ENCODE data around the gene S100A12. TPM values are rescaled to one million over a fixed set of nuclear protein-coding genes. Genes with fewer than 3 reads are reported as not detected.

The S100A12 gene
- polyA plus RNA-seq, 1 of the 3 experiments (the other 2 are of a cell fraction), result not detected

DNA sequence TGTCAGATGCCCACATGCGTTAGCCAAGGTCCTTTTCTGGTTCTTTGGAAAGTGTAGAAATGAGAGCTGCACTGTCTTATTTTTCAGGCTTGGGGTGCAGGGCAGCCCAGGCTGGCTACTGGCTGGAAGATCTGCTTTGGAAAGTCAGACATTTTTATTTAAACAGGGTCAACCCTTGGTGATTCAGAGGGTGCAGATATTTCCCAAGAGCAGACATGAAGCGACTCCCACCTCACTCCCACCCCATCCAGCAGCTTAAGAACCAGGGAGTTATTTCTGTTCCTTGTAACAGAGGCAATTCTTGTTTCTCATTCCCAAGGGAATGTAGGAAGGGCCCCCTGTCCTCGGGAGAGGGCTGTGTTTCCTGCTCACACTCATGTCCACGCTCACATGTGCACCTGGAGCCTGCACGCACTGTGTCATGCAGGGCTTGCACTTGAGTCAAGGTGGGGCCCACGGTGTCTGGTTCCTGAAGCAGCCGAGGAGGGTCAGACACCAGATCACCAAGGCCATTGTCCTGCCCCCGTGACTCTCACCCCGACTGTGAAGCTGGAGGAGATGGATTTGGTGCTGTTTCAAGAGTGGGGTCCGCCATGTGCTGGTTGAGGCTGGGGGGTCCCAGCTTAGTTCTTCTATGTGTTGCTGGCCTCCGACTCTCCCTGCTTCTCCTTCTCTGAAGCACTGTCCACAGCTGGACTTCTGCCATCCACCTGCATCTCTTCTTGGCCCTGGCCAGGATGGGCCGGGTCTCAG lies 41.9 kb upstream of the S100A12 start:
- no peak overlapping the region for H3K9ac ChIP-seq
- 5% methylated on average over 4 of the region's 12 CpGs for WGBS (ENCODE audit: low lambda C conversion rate)
- H2AFZ ChIP-seq (ENCODE audit: low read depth), result no peak overlapping the region
- DNase-seq, result no peak
- H3K9me3 ChIP-seq, result no peaks in the 10 kb centered on the region
- TF ChIP-seq FOXM1 (IDR thresholded peaks at IDR 0.05; ENCODE audit: low read depth) (no peak), RXRA (IDR thresholded peaks at IDR 0.05; ENCODE audit: borderline replicate concordance, low read depth) (no peak), TAF1 (IDR thresholded peaks at IDR 0.05; ENCODE audit: borderline replicate concordance, low read depth, low read length) (no peak), MXI1 (IDR thresholded peaks at IDR 0.05; ENCODE audit: low read depth, low read length) (no peak), SMC3 (IDR thresholded peaks at IDR 0.05; ENCODE audit: low read depth, low read length) (no peak), ZBTB33 (IDR thresholded peaks at IDR 0.05; ENCODE audit: borderline replicate concordance, low read depth) (no peak), POLR2AphosphoS5 (IDR thresholded peaks at IDR 0.05; ENCODE audit: low read depth, low read length) (no peak), NFIC (IDR thresholded peaks at IDR 0.05; ENCODE audit: borderline replicate concordance) (no peak), TEAD4 (IDR thresholded peaks at IDR 0.05; ENCODE audit: borderline replicate concordance, insufficient read depth) (no peak), REST (IDR thresholded peaks at IDR 0.05; ENCODE audit: low read depth, low read length) (no peak), USF2 (IDR thresholded peaks at IDR 0.05; ENCODE audit: borderline replicate concordance, low read depth, low read length) (no peak), MEF2A (IDR thresholded peaks at IDR 0.05; ENCODE audit: borderline replicate concordance, low read depth) (no peak), CTCF (IDR thresholded peaks at IDR 0.05) (no peak), TCF12 (IDR thresholded peaks at IDR 0.05) (no peak), JUND (IDR thresholded peaks at IDR 0.05) (no peak)
- TF ChIP-seq, protein P1, sequence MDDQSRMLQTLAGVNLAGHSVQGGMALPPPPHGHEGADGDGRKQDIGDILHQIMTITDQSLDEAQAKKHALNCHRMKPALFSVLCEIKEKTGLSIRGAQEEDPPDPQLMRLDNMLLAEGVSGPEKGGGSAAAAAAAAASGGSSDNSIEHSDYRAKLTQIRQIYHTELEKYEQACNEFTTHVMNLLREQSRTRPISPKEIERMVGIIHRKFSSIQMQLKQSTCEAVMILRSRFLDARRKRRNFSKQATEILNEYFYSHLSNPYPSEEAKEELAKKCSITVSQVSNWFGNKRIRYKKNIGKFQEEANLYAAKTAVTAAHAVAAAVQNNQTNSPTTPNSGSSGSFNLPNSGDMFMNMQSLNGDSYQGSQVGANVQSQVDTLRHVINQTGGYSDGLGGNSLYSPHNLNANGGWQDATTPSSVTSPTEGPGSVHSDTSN (IDR thresholded peaks at IDR 0.05), result no peak
- no peaks in the 10 kb centered on the region for H3K79me2 ChIP-seq (ENCODE audit: insufficient read depth)
- H4K20me1 ChIP-seq (ENCODE audit: insufficient read depth), result no peaks in the 10 kb centered on the region
- no peaks in the 10 kb centered on the region for H3K4me1 ChIP-seq (ENCODE audit: control insufficient read depth in 1 of 2, insufficient read depth in 2 of 2, low read depth in 1 of 2, low read length in 1 of 2)
- H3K27me3 ChIP-seq (ENCODE audit: insufficient read depth), result no peaks in the 10 kb centered on the region
- POLR2A ChIA-PET, result no interaction called here
- no peaks in the 10 kb centered on the region for H3F3A ChIP-seq (replicated peaks; ENCODE audit: insufficient read depth)
- CTCF ChIA-PET, result no interaction called here
- H3K9me2 ChIP-seq, result no peaks in the 10 kb centered on the region
- H3K4me2 ChIP-seq, result no peak overlapping the region
- no peak overlapping the region for H3K4me3 ChIP-seq (ENCODE audit: low read depth in 2 of 2, low read length in 1 of 2)
- no peaks in the 10 kb centered on the region for H3K36me3 ChIP-seq (replicated peaks in 1 of 2; ENCODE audit: control insufficient read depth in 1 of 2, insufficient read depth in 2 of 2, low read length in 1 of 2)
- H3K27ac ChIP-seq (ENCODE audit: low read depth in 2 of 2, low read length in 1 of 2), result no peak overlapping the region

Data from SK-N-SH (cell line).